22Rv1 (cell line): ENCODE results near the gene FAM83D.

Source experiments
- H3K27ac ChIP-seq: fragments of 450-650 bp; 2 replicates; pipeline ENCODE4 v1.5.1; 2017
- ZFX ChIP-seq: fragments of 450-650 bp; IDR thresholded peaks from 2 replicates; pipeline ENCODE4 v1.6.1; 2017; ENCODE audit warnings: antibody characterized with exemption, borderline replicate concordance
- TF ChIP-seq, protein P1 (sequence below): fragments of 450-650 bp; IDR thresholded peaks from 2 replicates; pipeline ENCODE4 v1.5.1; 2017; ENCODE audit warnings: mild to moderate bottlenecking

FAM83D gene

DNA sequence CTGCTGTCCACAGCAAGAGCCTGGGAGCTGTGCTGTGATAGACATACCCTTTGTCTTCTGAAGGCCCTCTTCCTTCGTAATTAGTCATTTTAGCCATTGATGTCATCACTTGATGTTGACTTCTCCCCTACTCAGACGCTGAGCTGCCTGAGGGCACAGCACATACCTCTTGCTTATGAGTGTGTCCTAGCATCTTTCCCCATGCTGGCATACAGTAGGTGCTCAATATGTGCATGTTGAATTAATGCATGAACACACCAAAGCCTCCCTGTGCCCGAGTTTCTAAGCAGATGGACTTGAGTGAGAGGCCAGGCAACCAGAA, 35.8 kb upstream of the FAM83D start:
- H3K27ac ChIP-seq = no peak overlapping the region
- TF ChIP-seq, protein P1, sequence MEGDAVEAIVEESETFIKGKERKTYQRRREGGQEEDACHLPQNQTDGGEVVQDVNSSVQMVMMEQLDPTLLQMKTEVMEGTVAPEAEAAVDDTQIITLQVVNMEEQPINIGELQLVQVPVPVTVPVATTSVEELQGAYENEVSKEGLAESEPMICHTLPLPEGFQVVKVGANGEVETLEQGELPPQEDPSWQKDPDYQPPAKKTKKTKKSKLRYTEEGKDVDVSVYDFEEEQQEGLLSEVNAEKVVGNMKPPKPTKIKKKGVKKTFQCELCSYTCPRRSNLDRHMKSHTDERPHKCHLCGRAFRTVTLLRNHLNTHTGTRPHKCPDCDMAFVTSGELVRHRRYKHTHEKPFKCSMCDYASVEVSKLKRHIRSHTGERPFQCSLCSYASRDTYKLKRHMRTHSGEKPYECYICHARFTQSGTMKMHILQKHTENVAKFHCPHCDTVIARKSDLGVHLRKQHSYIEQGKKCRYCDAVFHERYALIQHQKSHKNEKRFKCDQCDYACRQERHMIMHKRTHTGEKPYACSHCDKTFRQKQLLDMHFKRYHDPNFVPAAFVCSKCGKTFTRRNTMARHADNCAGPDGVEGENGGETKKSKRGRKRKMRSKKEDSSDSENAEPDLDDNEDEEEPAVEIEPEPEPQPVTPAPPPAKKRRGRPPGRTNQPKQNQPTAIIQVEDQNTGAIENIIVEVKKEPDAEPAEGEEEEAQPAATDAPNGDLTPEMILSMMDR = no peak
- TF ChIP-seq ZFX = no peak

- no peak for TF ChIP-seq ZFX
- no peak overlapping the region for H3K27ac ChIP-seq
These were observed 33.9 kb upstream of the FAM83D start for GRCh38 chr20:38892091-38892981.

DNA sequence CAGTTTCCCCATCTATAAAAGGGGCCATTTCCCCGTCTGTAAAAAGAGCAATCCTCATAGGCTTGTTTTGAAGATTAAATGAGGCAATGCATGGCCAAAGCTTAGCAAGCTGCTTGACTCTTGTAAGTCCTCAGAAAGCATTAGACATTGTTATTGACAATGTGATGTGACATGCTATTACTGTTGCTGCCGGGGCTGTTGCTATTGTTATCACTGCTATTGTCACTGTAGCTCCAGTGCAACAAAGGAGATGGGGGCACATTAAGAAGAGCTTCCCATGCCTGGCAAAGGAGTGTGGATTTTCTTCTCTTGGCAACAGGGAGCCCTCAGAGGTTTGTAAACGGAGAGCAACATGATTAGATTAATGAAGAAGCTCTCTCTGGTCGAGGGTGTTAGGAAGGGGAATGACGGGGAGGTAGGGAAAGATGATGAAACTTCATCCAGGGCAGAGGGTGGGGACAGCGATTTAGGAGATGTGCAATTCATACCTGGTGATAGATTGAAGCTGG, 33.1 kb upstream of the FAM83D start:
- no peak overlapping the region for H3K27ac ChIP-seq
- TF ChIP-seq ZFX = no peak
- TF ChIP-seq, protein P1 = no peak

DNA sequence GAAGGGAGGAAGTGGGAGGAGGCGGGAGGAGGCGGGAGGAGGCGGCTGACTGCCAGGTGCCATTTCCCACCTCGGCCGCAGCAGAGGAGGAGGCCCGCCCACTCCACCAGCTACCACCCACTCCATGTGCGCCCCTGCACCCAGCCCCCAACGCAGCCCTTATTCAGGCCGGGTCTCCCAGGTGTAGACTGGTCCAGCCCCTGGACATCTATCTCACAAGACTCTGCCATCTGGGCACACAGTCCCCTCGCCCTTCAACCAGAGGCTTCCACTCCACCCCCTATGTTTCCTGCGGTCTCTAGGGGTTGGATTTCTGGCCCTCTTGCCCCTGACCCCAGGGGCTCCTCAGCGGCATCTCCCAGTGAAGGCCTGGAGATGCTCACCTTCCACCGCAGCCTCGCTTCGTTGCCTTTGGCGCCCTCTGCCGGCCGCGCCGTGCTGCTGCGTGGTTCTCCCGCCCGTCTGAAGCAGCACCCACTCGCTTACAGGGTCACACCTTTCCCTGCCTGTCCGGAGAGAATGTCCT, 32.6 kb upstream of the FAM83D start:
- TF ChIP-seq, protein P1 = peak; percentile 94
- TF ChIP-seq ZFX = no peak
- H3K27ac ChIP-seq = no peak overlapping the region

- no peak for TF ChIP-seq ZFX
- TF ChIP-seq, protein P1 = peak; percentile 65
- H3K27ac ChIP-seq = no peak overlapping the region
These were observed 31.9 kb upstream of the FAM83D start for GRCh38 chr20:38894091-38894847.

- no peak overlapping the region for H3K27ac ChIP-seq
- TF ChIP-seq ZFX = no peak
- TF ChIP-seq, protein P1 = no peak
These were observed 30.9 kb upstream of the FAM83D start for GRCh38 chr20:38895098-38895949.
